Measurements from ENCODE around the gene FIP1L1. TPM values are rescaled to one million over a fixed set of nuclear protein-coding genes. Genes with fewer than 3 reads are reported as not detected.
A peak's percentile ranks its signal among the peaks of the same experiment; 100 is the strongest.

The FIP1L1 gene
- total RNA-seq, 1 experiment from 2014 or later, result 45.4 TPM

- peak; percentile 95 for DNase-seq (ENCODE audit: low spot score)
Observed at GRCh38 chr4:53476232-53477037, 99.0 kb downstream of the FIP1L1 start.

- DNase-seq (ENCODE audit: low spot score), result no peak
Observed at GRCh38 chr4:53477038-53477565, 99.7 kb downstream of the FIP1L1 start.

GRCh38 chr4:53477636-53478035 lies 100.2 kb downstream of the FIP1L1 start:
- no peak for DNase-seq (ENCODE audit: low spot score)

GRCh38 chr4:53478671-53479456 lies 101.4 kb downstream of the FIP1L1 start:
- DNase-seq (ENCODE audit: low spot score), result peak; percentile 23

- no peak for DNase-seq (ENCODE audit: low spot score)
Observed at GRCh38 chr4:53479736-53480525, 102.5 kb downstream of the FIP1L1 start.

- no peak for DNase-seq (ENCODE audit: low spot score)
Observed at GRCh38 chr4:53480909-53481308, 103.5 kb downstream of the FIP1L1 start.

- DNase-seq (ENCODE audit: low spot score), result no peak
Observed at GRCh38 chr4:53481586-53481985, 104.1 kb downstream of the FIP1L1 start.

- DNase-seq (ENCODE audit: low spot score), result no peak
Observed at GRCh38 chr4:53483250-53483649, 105.8 kb downstream of the FIP1L1 start.

- no peak for DNase-seq (ENCODE audit: low spot score)
Observed at GRCh38 chr4:53484911-53485657, 107.6 kb downstream of the FIP1L1 start.

GRCh38 chr4:53485658-53486040 lies 108.2 kb downstream of the FIP1L1 start:
- no peak for DNase-seq (ENCODE audit: low spot score)

- no peak for DNase-seq (ENCODE audit: low spot score)
Observed at GRCh38 chr4:53487766-53488165, 110.3 kb downstream of the FIP1L1 start.

- DNase-seq (ENCODE audit: low spot score), result no peak
Observed at GRCh38 chr4:53489279-53489889, 111.9 kb downstream of the FIP1L1 start.

- no peak for DNase-seq (ENCODE audit: low spot score)
Observed at GRCh38 chr4:53490161-53490956, 112.9 kb downstream of the FIP1L1 start.

GRCh38 chr4:53490965-53491622 lies 113.7 kb downstream of the FIP1L1 start:
- DNase-seq (ENCODE audit: low spot score), result peak; percentile 77

GRCh38 chr4:53494851-53495250 lies 117.4 kb downstream of the FIP1L1 start:
- DNase-seq (ENCODE audit: low spot score), result no peak

- peak; percentile 33 for DNase-seq (ENCODE audit: low spot score)
Observed at GRCh38 chr4:53497487-53498244, 120.2 kb downstream of the FIP1L1 start.

- DNase-seq (ENCODE audit: low spot score), result no peak
Observed at GRCh38 chr4:53498706-53499105, 121.3 kb downstream of the FIP1L1 start.

GRCh38 chr4:53499791-53500190 lies 122.3 kb downstream of the FIP1L1 start:
- DNase-seq (ENCODE audit: low spot score), result no peak

- DNase-seq (ENCODE audit: low spot score), result no peak
Observed at GRCh38 chr4:53500546-53500945, 123.1 kb downstream of the FIP1L1 start.
